ENCODE results near the gene ATP8B3.

GRCh38 chr19:1763648-1764639, 48.1 kb downstream of the ATP8B3 start:
- TF ChIP-seq CTCF (IDR thresholded peaks at IDR 0.05) (no peak), POLR2A (IDR thresholded peaks at IDR 0.05) (no peak)
